Astrocyte (in vitro differentiated cells and primary cell): Measurements from ENCODE around the gene POFUT2.

Experiments
- EZH2 ChIP-seq: IDR thresholded peaks from 2 replicates; pipeline ENCODE4 v1.6.1; 2012; ENCODE audit warnings: mild to moderate bottlenecking, low read length, inconsistent platforms; ENCODE audit not compliant: insufficient read depth
- TF ChIP-seq, protein P1 (sequence below): IDR thresholded peaks from 2 replicates; pipeline ENCODE4 v1.5.1; 2011; ENCODE audit warnings: low read depth, mild to moderate bottlenecking, inconsistent platforms, low read length, moderate library complexity; ENCODE audit not compliant: insufficient read depth

DNA sequence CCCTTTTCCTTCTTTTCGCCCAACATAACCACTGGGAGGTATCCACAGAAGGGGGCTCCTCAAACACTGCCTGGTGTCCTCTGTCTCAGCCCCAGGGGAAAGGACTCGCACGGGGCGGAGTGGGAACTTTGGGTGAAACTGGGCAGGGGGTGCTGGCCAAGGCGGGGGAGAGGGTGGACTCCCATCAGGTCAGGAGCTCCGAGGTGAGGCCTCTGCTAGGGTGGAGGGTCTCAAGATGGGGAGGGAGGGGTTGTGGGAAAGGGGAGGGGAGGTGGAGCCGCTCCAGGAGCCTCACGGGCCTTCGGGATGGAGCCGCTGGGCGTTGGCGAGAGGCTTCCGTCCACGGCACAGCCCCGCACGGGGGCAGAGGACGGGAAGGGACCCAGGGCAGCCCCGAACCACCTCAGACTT lies 43.2 kb upstream of the POFUT2 start:
- no peak for TF ChIP-seq EZH2
- TF ChIP-seq, protein P1, sequence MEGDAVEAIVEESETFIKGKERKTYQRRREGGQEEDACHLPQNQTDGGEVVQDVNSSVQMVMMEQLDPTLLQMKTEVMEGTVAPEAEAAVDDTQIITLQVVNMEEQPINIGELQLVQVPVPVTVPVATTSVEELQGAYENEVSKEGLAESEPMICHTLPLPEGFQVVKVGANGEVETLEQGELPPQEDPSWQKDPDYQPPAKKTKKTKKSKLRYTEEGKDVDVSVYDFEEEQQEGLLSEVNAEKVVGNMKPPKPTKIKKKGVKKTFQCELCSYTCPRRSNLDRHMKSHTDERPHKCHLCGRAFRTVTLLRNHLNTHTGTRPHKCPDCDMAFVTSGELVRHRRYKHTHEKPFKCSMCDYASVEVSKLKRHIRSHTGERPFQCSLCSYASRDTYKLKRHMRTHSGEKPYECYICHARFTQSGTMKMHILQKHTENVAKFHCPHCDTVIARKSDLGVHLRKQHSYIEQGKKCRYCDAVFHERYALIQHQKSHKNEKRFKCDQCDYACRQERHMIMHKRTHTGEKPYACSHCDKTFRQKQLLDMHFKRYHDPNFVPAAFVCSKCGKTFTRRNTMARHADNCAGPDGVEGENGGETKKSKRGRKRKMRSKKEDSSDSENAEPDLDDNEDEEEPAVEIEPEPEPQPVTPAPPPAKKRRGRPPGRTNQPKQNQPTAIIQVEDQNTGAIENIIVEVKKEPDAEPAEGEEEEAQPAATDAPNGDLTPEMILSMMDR, result no peak
